ENCODE measurements around the gene KRTAP5-4.
"Not testable (repeated sequence)": the region's sequence is repeated elsewhere in the genome, so short reads cannot be mapped to it uniquely, and the experiment has no call there.

Gene KRTAP5-4

DNA sequence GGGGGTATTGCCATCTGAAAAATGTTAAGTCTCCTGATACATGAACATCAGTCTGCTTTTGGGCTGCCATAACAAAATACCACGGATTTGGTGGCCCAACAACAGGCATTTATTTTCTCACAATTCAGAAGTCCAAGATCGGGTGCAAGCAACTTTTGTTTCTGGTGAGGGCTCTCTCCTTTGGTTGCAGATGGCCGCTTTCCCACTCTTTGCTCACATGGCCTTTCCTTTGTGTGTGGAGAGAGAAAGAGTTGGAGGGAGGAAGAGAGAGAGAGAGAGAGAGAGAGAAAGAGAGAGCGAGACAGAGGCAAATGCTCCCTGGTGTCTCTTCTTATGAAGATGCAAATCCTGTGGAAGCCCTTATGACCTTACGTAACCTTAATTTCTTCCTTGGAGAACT, 21.3 kb downstream of the KRTAP5-4 start:
- no peak for DNase-seq (ENCODE audit: low spot score)

- peak; percentile 41 for DNase-seq (ENCODE audit: low spot score)
These were observed 23.1 kb downstream of the KRTAP5-4 start for GRCh38 chr11:1598816-1599215.

GRCh38 chr11:1598406-1598805, 23.5 kb downstream of the KRTAP5-4 start:
- DNase-seq (ENCODE audit: low spot score): not testable (repeated sequence)

DNA sequence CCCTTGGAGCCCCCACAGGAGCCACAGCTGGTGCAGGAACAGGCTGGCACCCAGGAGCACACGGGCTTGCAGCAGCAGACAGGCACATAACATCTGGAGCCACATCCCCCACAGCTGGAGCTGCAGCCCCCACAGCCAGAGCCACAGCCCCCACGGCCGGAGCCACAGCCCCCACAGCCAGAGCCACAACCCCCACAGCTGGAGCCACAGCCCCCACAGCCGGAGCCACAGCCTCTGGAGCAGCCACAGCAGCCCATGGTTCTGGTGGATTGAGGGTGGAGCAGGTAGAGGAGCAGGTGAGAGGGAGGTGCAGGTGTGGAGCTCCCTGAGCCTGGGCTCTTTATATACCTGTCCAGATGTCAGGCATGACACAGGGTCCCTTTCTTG, 24.0 kb downstream of the KRTAP5-4 start, which contains the start of gene KRTAP5-2:
Gene KRTAP5-2 (minus strand): TSS at position 301 of the 387 bp plus-strand sequence. CDS start 44 bp downstream, at position 257.
- no peak for DNase-seq (ENCODE audit: low spot score)

- DNase-seq (ENCODE audit: low spot score): no peak
These were observed 24.5 kb downstream of the KRTAP5-4 start for GRCh38 chr11:1597331-1597993.

- not testable (repeated sequence) for DNase-seq (ENCODE audit: low spot score)
These were observed 25.3 kb downstream of the KRTAP5-4 start for GRCh38 chr11:1596576-1597121.

GRCh38 chr11:1595994-1596575, 25.9 kb downstream of the KRTAP5-4 start:
- not testable (repeated sequence) for DNase-seq (ENCODE audit: low spot score)

- no peak for DNase-seq (ENCODE audit: low spot score)
These were observed 29.3 kb downstream of the KRTAP5-4 start for GRCh38 chr11:1592628-1593027.

- DNase-seq (ENCODE audit: low spot score): no peak
These were observed 31.9 kb downstream of the KRTAP5-4 start for GRCh38 chr11:1589996-1590395.

DNA sequence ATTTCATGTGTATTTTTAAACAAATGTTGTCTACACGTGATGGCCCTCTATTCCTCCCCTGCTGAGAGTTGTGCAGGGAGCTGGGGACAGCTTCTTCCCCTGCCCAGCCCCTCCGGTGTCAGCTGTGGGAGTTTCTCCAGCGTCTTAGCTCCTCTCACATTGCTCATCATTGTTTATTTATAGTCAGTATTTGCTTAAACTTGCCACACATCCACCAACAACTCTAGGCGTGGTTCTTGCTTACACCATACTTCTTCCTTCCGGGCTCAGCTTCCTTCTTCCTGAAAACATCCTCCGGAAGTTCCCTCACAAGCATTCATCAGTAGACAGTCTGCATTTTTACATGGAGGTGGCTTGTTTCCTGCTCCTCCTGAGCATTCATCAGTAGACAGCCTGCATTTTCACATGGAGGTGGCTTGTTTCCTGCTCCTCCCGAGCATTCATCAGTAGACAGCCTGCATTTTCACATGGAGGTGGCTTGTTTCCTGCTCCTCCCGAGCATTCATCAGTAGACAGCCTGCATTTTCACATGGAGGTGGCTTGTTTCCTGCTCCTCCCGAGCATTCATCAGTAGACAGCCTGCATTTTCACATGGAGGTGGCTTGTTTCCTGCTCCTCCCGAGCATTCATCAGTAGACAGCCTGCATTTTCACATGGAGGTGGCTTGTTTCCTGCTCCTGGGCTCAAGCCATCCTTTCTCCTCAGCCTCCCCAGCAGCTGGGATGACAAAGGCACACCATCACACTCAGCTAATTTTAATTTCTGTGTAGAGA, 32.6 kb downstream of the KRTAP5-4 start:
- peak; percentile 55 for DNase-seq (ENCODE audit: low spot score)

- no peak for DNase-seq (ENCODE audit: low spot score)
These were observed 35.2 kb downstream of the KRTAP5-4 start for GRCh38 chr11:1586699-1587098.

GRCh38 chr11:1584661-1585370, 37.1 kb downstream of the KRTAP5-4 start, which contains the start of gene KRTAP5-1:
Gene KRTAP5-1, minus strand, starts transcription at chr11:1585283. Its CDS starts 34 bp downstream, at chr11:1585249.
- not testable (repeated sequence) for DNase-seq (ENCODE audit: low spot score)

- DNase-seq (ENCODE audit: low spot score): not testable (repeated sequence)
These were observed 39.0 kb downstream of the KRTAP5-4 start for GRCh38 chr11:1582909-1583308.

- no peak for DNase-seq (ENCODE audit: low spot score)
These were observed 40.0 kb downstream of the KRTAP5-4 start for GRCh38 chr11:1581976-1582375.

- no peak for DNase-seq (ENCODE audit: low spot score)
These were observed 45.1 kb downstream of the KRTAP5-4 start for GRCh38 chr11:1576825-1577224.

DNA sequence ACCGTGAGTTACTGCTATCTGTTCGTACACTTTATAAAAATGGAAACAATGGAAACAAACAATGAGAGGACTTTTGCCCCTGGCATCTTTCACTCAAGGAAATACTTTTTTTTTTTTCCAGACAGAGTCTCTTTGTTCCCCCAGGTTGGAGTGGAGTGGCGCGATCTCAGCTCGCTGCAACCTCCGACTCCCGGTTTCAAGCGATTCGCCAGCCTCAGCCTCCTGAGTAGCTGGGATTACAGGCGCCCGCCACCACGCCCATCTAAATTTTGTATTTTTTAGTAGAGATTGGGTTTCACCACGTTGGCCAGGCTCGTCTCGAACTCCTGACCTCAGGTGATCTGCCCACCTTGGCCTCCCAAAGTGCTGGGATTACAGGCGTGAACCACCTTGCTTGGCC, 46.2 kb downstream of the KRTAP5-4 start:
- not testable (repeated sequence) for DNase-seq (ENCODE audit: low spot score)

GRCh38 chr11:1574933-1575242, 47.0 kb downstream of the KRTAP5-4 start:
- no peak for DNase-seq (ENCODE audit: low spot score)

- peak; percentile 67 for DNase-seq (ENCODE audit: low spot score)
These were observed 47.6 kb downstream of the KRTAP5-4 start for GRCh38 chr11:1574238-1574932.

DNA sequence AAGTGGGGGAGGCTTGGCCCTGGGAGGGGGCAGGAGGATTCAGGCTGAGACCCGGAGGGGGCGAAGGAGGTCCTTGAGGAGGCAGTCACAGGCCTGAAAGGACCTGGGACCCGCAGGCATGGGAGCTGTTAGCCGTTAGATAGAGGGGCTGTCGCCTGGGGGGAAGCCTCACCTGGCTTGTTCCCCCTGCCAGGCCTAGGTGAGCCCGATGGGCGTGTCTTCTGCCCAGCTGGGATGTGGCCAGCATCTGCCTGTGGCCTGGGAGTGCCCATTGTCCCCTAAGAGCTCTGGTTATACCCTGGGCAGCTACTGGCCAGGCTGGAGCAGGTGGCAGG, 48.1 kb downstream of the KRTAP5-4 start:
- DNase-seq (ENCODE audit: low spot score): no peak

- DNase-seq (ENCODE audit: low spot score): peak; percentile 29
These were observed 48.6 kb downstream of the KRTAP5-4 start for GRCh38 chr11:1573077-1573902.

Data from CD4-positive, alpha-beta T cell treated with Interleukin-2 at 100 ng/mL for 4 hours (primary cell).